Activated CD8-positive, alpha-beta memory T cell treated with anti-CD3 and anti-CD28 coated beads, Interleukin-2, amount 50 U/mL, for 48 hours (primary cell): Measurements from ENCODE around the gene CLEC3B.
A peak's percentile ranks its signal among the peaks of the same experiment; 100 is the strongest.
"Not testable (repeated sequence)": the region's sequence is repeated elsewhere in the genome, so short reads cannot be mapped to it uniquely, and the experiment has no call there.

Experiments used
- DNase-seq: peaks from one replicate; pipeline ENCODE4 v3.0.0-alpha.2; 2020

CLEC3B gene

DNA sequence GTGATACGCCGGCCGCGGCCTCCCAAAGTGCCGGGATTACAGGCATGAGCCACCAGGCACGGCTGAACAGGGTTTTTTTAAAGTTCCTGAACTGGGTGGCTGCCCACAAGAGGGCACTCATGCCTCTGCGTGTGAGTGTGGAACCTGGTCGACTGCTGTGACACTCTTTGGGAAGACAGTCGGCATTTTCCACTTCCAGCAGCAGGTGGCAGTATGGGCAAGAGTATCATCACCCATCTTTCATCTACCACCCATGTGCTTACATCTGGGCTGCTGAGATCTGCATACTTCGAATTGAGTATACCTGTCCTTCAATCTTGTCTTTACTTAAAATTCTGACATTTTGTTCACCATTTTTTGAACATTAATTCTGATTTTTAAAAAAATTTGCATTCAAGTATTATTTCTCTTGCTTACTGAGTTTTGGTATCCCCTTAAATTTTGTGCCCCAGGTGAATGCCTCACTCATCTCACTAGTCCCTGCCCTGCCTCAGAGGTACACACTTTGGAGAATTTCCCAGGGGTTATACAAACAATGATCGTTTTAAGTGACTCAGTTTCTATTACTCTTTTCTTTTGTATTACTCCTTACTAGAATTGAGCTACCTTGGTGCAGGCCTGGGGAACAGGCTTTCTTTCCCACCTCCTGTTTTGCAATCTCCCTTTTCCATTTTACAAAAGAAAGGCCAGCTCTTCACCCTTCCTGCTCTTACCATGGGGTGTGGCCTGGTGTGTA is 11.8 kb downstream of the CLEC3B start:
- DNase-seq = peak; percentile 89

DNA sequence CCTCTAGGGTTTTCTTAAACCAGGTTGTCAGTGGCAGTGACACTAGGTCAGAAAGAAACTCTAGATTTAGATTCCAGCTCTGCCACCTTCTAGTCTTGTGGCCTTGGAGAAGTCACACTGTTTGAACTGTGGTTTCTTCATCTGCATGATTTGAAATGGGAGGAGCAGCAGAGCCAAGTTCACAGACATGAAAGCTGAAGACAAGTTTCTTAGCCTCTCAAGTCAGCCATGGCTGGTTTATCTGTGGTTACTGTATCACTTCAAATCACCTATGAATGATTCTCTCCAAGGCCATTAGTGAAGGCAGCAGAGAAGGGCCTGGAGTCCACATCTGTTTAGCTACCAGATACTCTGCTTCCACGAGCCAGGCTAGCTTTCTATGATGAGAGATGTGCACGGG is 15.6 kb downstream of the CLEC3B start:
- no peak for DNase-seq

DNA sequence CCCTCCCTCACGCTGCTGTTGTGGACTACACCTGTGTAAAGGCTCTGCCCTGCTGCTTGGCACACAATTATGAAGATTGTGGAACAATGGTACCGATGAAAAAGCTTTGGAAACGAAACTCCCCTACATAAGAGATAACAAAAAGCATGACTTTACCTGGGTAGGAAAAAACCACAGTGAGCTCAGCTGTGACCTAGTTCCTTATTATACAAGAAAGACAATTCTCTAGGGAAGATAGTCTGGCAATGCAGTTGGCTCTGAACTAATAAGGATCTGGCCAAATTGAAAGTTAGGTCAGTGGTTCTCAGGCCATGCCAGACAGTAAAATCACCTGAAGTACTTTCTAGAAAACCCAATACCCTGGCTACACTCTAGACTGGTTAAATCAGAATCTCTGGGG is 16.1 kb downstream of the CLEC3B start:
- DNase-seq = no peak

DNA sequence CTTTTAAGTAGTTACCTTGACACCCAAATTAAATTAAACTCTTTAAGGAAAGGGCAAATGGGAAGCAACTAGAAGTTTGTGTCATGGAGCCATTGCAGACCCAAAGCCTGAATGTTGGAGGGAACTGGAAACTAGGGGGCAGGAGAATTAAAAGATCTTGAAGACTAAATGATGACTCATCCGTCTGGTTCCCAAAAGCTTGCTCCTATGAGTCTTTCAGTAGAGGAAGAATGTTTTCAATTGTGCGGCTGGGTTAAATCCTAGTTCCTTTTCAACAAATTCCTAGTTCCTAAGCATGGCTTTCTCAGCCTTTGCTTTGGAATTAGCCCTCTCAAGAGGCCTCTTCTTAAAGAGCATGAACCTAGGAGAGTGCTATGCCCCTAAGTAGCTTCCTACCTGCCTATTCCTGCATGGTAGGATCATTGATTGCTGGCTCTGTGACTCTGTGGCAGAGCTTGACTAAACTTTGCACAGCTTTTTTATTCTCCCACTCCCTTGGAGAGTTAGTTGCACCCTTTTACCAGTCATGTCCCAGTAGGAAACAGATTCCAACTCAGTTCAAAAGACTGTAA is 17.7 kb downstream of the CLEC3B start:
- no peak for DNase-seq

DNA sequence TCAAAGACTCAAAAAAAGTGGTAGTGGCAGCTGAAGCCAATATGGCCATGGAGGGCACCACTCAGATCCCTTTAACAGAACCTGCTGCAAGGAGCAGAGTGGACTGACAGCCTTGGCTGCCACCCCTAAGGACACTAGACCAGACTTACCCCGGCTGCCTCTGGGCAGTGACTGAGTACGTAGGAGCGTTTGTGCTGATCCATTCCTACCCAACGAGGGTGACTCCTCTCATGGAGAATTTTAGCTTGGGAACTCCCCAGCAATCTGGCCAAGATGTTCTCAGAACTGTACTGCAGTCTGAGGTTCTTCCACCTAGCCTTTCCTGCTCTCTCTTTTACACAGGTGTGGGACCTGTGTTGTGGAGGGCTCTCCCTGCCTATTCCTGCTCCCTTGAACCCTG is 22.1 kb downstream of the CLEC3B start:
- no peak for DNase-seq

DNA sequence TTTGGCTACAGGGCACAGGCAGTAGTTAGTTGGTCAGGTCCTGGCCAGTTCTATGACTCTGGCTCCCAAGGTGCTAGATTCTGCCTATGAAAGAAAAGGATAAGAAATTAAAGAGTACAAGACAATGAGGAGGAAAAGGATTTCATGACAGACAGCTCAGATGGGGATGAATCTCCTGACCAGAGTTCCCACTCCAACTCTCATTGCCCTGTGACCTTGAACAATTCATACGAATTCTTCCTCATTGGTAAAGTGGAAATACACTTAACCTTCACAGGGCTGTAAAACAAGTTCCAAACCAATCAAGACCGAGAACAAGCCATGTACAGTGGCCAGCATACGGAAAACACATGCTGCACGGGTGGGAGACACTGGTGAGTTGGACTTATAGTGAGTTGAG is 23.7 kb downstream of the CLEC3B start:
- DNase-seq = no peak

DNA sequence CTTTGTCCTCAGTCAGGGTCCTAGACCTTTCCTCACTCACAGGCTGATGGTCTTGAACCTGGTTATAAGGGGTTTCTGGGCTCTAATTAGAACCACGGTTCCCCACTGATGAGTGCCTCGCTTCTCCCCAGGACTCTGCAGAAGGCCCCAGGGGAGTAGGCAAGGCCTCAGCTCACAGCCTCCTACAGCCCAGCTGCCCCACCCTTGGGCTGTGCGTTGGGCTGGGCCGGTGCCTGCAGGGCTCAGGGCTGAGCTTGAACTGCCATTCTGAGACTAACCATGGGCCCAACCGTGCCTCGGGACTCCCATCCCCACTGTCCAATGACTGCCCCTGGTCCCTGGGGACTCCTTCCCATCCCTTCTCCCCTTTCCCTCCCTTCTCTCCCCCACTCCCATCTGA is 25.6 kb downstream of the CLEC3B start:
- no peak for DNase-seq

DNA sequence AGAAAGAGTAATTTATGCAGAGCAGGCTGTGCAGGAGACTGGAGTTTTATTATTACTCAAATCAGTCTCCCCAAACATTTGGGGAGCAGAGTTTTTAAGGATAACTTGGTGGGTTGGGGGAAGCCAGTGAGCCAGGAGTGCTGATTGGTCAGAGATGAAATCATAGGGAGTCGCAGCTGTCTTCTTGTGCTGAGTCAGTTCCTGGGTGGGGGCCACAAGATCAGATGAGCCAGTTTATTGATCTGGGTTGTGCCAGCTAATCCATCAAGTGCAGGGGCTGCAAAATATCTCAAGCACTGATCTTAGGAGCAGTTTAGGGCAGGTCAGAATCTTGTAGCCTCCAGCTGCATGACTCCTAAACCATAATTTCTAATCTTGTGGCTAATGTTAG is 27.7 kb downstream of the CLEC3B start:
- DNase-seq = not testable (repeated sequence)

DNA sequence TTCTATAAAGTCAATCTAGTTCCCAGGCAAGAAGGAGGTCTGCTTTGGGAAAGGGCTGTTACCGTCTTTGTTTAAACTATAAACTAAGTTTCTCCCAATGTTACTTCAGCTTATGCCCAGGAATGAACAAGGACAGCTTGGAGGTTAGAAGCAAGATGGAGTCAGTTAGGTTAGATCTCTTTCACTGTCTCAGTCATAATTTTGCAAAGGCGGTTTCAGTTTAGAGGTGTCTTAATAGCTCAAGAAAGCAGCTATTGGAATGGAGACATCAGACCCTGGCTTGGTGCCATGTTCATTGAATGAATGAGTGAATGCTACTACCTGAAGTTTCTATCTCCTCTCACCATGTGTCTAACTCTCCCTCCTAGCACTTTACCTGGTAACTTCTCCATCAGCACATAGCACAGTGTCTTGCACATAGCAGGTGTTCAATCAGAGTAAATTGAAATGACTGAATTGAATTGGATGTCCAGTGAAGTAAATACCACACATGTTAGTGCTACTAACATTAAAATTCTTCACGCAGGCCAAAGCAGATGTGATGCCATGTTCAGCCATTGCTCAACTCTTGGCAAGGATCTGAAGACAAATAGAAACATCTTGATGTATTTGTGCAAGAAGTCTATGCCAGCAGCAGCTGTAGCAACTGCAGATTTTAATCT is 28.2 kb downstream of the CLEC3B start:
- no peak for DNase-seq

DNA sequence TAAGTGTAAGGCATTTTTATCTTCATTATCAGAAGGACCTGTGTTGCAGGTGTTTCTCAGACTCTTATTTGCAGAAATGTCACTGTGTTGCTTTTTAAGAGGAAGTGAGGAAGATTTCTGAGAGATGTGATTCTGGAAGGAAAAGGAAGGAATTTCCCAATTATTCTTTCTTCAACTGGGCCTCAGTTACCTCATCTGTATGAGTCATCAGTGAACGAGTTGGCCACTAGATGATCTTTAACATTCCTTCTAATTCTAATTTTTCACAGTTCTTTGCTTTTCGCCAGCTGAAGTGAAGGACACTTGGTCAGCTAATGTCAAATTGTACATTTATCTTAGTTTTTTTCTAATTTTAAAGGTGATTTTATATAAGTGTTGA is 28.9 kb downstream of the CLEC3B start:
- no peak for DNase-seq

DNA sequence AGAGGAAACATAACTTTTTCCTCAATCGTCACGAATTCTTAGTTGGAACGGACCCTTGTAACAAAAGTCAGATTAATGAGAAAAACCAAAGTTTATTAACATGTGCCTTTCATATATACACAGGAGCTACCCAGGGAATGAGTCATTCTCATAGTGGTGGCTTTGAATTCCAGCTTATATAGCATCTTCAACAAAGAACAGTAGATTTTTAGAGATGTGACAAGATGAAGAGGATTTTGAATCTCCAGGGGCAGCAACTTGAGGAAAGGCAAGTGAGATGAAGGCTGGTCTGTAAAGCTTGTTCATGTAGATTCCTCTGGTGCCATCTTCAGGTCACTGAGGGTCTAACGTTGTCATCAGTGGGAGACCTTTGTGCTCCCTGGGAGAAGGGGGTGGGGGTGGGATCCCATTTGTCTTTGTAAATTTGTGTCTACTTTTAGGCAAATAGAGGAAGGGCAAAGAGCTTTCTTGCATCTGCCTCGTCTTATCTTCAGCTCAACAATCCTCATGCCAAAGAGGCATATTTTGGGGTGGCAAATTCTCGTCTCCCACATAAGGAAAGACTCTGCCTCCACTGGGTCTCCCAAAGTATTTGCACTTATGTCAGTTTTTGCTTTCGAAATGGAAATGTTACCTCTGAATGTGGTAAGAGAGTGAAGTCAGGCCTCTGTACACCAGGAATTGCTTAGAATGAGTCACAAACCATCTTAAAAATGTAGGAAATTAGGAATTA is 29.5 kb downstream of the CLEC3B start:
- no peak for DNase-seq

DNA sequence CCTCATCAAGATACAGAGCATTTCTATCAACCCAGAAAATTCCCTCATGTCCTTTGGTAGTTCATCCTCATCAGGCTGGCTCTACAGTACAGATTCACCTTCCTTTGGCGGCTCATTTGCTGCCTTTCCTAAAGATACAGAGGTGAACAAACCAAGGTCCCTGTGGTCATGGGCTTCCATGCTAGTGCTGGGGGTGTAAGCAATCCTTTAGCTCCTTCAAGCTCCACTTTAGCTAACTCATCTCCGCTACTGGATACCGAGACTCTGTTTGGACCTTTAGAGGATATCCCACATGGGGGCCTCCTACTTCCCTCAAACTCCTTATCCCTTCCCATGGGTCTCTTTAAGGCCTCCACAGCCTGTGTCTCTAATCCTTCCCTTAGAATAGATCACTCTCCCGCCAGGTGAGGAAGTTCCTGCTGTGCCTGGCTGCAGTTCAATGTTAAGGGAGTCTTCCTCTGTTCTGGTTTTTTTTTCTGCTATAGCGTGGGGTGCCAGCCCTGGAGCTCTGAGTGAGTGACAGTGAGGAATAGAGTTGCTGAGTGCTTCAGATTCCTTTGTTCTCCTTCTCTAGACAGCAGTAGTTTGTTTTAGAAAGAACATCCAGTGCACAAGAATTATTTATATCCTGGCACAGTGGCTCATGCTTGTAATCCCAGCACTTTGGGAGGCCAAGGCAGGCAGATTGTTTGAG is 30.7 kb downstream of the CLEC3B start:
- DNase-seq = no peak

DNA sequence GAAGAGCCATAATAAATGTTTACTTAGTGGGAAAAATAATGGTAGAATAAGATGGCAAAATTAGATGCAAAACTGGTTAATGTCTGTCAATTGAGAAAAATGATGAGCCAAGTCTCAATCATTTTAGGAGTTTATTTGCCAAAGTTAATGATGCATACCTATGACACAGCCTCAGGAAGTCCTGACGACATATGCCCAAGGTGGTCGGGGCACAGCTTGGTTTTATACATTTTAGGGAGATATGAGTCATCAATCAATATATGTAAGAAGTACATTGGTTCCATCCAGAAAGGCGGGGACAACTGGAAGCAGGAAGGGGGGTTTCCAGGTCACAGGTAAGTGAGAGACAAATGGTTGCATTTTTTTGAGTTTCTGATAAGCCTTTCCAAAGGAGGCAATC is 31.5 kb downstream of the CLEC3B start:
- no peak for DNase-seq

DNA sequence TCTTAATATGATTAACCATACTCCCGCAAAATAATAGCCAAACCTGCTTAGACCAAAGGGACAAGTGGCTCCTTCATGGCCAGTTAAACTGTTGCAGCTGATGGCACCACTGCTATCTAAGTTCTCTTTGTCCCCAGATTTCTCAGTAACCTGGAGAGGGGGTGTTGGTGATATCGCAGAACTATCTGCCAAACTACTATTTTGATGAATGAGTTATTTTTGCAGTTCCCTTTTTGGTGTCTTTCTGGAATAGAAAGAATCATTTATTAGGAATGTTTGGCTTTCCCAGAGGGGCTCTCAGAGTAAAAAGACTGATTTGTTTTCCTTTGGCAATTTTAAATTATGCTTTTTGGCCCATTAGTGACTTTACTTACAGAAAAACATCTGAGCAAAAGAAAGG is 33.0 kb downstream of the CLEC3B start:
- DNase-seq = no peak

DNA sequence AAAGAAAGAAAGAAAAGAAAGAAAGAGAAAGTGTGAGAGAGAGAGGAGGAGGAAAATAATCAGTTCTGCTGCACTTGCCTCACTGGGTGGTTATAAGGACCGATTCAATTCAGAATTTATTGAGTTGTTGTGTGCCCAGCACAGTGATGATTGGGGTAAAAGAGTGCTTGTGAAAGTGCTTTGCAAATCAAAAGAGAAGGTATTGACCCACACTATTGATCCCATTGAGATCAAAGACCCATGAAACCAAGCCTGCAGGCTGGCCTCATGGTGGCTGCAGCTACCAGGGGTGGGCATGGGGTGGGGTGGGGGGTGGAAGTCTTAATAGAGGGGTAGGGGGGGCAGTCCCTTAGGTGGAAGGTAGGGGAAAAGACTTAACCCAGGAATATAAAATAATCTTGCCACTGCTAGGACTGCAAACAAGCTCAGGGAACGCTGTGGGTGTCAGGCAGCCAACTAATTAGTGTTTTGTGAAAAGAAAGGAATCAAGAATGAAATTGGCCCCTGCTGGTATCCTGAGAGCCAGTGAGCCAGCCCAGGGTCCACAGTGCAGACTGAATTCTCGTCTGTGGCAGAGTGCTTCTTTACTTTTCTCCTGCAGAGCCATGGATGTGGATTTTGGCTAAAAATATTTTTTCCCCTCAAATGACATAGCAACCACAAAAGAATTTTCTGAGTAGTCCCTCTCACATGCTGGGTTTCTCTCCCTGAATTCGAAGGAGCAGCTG is 34.2 kb downstream of the CLEC3B start:
- no peak for DNase-seq

DNA sequence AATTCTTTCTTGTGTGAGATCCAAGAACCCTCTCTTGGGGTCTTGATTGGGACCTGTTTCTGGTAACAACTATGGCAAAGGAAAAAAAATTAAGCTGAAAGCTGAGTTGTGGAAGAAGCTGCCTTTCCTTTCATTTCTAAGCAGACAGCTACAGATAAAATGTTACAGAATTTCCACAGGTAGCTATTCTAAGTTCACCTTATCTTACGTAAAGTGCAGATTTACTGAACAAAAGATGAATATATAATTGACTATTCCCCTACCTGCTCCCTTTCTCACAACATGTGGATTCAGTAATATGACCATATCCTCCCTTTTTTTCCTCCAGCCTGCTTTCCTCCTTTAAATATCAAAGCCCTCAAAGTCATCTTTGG is 36.6 kb downstream of the CLEC3B start:
- no peak for DNase-seq

DNA sequence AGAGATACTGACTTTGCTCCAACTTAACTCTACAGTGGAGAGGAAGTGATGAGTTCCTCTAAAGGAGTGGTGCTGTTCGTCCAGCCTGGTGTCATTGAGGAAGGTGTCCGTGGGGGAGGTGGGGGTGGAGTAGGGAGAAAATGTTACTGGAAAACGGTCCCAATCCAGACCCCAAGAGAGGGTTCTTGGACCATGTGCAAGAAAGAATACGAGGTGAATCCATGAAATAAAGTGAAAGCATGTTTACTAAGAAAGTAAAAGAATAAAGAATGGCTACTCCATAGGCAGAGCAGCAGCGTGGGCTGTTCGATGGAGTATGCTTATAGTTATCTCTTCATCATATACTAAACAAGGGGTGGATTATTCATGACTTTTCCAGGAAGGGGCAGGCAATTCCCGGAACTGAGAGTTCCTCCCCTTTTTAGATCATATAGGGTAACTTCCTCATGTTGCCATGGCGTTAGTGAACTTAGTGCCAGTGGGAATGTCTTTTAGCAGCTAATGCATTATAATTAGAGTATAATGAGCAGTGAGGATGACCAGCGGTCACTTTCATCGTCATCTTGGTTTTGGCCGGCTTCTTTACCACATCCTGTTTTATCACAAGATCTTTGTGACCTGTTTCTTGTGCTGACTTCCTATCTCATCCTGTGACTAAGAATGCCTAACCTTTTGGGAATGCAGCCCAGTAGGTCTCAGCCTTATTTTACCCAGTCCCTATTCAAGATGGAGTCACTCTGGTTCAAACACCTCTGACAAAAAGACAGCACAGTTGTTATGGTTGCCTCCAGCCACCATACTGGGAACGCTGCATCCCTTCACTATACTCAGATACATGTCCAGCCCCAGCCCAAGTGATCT is 38.6 kb downstream of the CLEC3B start:
- DNase-seq = peak; percentile 81

DNA sequence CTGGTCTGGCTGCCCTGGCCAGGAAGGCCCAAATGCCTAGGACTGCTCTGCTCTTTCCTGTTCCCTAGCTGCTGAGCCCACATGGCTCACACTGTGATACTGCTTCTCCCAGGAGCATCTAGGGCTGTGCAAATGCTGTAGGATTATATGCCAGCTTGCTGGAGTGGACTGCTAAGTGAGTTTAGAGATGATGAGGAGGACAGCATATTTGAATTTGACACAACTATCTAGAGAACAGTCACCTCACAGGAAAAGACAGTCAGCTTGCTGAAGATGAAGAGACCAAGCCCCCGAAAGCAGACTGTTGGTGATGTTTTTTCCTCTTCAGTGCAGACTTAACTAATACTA is 39.2 kb downstream of the CLEC3B start:
- no peak for DNase-seq

DNA sequence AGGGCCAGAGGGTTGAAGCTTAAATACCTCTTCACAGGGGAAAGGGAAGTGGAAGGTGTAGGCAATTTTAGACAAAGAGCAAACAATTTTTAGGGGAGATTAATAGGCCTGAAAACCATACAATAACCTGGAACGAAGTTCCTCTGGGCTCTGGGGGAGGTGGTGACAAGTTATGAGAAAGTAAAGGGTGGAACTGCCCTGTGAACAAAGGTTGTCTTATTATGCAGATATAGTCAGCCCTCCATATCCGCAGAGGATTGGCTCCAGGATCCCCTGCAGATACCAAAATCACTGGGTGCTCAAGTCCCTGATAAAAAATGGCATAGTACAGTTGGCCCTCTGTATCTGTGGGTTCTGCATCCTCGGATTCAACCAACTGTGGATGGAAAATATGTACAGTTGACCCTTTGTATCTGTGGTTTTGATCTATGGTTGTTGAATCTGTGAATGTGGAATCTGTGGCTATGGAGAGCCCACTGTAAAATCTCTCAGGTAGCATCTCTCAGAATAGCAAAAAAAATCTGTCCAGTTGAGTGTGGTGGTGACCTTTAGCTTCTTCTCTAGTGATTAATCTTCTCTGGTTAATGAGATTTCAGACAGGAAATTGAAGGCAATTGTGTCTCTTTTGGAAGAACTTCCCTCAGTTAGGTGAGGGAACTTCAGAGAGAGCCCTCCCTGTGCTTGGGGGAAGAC is 40.2 kb downstream of the CLEC3B start:
- DNase-seq = no peak

DNA sequence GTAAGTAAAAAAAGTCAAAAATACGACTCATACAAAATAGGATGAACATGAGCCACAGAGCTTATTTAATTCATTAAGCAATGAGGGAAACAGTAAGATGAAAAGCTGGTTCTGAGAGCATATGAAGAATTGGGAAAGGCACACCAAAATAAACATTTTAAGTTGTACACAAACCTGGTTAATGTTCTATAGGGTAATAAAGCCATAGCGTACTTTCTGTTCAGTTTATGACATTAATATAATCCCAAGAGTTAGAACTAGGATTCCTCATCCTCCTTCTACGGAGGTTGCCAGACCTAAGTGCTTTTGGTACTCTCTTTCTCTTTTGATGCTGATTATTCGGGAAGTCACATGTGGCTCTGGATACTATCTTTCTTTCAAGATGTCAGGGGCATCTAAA is 41.4 kb downstream of the CLEC3B start:
- DNase-seq = no peak

DNA sequence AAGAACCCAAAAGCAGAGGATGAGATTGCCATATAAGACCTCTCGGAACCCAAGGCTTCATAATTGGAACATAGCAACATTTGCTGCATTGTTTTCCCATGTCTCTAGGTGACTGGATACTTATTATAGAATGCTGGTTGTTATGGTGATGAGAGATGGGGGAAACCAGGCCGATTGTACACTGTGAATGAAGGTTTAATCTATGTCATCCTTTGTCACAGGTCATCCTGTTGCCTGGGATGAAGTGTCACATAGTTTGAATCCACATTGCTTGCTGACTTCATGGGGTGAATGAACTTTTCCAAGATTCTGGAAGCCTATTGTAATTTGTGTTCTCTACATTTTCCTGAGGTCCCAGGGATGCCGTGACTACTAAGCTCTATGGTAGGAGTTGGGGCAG is 41.8 kb downstream of the CLEC3B start:
- no peak for DNase-seq
